ENCODE data around the gene RBMS3.

Gene RBMS3

DNA sequence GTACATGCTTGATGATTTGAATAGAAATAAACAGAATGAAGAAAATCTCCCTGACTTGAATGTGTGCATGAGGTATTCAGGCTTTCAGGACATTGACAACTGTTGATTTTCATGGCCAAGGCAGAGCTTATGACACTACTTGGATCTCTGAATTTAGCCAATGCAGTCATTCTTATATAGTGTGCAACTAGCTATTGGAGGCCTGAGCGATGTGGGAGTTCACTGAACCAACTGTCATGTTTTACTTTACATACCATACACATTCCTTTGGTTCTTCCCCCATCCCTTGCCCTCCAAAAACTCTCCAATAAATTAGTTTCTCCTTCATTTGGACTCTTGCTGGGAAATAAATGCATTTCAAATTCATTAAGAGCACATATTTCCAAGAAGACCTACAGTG is 460.4 kb downstream of the RBMS3 start:
- no peak for DNase-seq (ENCODE audit: low spot score)

DNA sequence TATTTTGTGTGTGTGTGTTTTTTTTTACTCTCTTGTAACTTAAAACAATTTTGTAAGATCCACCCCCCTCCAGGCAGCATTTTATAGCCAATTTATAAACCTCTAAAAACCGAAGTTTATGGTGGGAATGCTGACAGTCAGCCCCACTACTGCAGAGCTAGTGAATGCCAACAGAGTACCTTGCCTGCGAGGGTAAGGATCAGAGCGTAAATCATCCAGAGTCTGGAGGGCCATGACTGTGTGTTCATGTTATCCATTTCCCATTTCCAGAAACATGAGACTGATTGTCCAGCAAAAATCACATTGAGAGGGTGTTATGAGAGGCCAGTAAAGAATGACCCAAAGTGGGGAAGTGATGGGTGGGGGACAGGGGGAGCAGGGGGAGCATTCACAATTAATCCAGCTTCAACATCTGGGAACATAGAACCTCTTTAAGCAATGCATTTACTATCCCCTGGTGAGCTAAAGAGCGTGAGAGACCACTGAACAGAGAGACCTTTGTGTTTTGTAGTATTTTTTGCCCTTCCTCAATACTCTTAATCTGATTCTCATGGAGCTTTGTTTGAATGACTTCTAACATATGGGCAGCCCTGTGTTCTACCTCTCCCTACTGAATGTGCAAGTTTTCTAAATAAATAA is 464.5 kb downstream of the RBMS3 start:
- DNase-seq (ENCODE audit: low spot score), result no peak

DNA sequence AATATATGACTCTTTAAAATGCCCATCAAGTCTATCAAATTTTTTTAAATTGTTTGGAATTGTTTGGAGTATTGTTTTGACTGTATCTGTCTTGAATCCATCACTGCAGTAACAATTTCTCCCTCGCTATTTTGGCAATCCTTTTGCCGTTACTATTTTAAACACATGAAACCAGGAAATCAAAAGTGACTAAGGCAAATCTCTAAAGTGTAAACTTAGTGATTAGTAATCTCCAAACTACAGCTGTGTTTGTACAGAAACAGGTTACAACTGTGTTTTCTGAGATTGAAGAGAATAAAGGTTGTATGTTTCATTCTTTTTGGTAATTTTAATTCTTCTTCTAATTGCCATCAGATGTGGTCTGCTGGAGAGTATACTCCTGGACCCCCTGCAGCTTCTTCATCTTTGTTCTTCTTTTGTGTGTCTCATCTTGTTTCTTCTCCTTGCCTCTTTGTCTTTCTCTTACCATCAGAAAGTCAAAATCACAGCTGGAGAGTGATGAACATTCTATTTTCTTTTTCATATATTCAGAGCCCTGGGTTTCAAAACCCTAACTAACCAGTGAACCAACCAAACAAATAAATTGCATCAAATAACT is 465.4 kb downstream of the RBMS3 start:
- no peak for DNase-seq (ENCODE audit: low spot score)

DNA sequence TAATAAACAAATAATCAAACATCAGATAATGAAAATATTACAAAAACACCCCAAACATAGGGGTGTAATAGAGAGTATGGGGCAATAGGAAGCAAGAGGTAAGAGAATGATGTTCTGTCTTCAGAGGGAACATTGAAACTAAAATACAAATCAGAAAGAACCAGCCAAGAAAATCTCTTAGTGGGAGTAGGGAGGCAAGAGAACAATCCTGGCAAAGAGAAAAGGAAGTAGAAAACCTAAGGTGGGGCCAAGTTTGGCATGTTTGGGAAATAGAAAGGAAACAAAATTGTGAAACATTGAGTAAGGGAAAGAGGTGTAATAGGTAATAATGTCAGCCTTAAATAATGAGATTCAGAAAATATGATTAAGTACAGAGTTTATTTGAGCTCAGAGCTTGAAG is 467.1 kb downstream of the RBMS3 start:
- no peak for DNase-seq (ENCODE audit: low spot score)

DNA sequence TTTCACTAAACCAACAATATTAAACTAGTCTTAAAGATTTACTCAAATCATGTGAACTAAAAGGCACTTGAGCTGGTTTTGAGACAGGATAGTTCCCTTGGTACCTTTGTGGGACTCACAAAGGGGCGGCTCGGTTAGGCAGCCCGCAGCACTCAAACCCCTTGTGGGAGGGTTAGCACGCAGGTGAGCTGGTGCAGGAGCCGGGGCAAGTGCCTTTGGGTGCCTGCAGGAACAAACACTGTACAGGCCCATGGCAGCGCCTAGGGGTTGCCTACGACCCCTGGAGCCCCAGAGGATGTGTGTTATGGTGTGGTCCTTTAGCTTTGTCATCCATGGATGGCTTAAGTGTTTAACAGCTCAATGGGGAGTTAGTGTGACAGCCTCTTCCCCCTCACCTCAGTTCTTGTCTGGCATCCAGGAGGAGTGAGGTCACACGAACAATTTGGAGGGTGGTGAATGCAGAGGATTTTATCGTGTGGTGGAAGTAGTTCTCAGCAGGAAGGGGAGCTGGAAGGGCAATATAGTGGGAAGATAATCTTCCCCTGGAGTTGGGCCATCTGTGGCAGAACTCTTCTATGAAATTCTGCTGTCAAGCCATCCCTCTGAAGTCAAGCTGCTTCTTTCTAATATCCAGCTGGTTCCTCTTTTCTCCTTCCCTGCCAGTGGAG is 470.9 kb downstream of the RBMS3 start:
- DNase-seq (ENCODE audit: low spot score), result no peak

DNA sequence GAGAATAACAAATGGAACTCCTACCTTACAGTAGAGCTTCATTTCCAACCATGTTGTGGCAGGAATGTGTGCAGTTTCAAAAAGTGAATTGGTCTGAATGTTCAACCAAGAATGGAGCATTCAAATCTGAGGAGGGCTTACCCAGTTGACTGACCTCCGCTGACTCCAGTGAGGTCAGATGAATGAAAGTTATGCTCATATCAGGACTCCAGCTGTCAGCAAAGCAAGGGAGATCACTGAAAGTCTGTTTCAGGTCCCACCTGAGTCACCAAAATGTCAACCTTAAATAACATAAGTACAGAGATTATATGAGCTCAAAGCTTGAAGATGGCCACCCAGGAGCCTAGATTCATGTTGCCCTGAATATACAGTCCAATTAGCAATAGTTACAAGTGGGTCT is 473.5 kb downstream of the RBMS3 start:
- DNase-seq (ENCODE audit: low spot score), result no peak

DNA sequence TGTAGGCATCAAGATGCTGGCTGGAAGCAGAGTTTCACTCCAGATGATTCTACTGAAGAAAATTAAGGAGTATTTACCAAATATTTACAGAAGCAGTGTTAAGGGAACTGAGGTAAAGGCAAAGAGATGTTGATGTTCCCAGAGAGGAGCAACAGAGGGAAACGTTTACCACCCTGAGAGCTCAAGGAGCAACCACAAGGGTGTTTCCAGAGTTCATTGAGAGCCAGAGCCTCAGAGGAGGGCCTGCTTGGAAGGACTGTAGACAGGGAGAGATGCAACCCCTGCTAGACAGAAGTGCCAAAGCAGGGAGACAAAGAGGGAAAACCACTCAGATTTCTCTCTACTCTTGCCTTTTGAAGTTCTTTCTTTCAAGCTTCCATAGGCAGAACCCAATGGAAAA is 474.5 kb downstream of the RBMS3 start:
- DNase-seq (ENCODE audit: low spot score), result no peak

DNA sequence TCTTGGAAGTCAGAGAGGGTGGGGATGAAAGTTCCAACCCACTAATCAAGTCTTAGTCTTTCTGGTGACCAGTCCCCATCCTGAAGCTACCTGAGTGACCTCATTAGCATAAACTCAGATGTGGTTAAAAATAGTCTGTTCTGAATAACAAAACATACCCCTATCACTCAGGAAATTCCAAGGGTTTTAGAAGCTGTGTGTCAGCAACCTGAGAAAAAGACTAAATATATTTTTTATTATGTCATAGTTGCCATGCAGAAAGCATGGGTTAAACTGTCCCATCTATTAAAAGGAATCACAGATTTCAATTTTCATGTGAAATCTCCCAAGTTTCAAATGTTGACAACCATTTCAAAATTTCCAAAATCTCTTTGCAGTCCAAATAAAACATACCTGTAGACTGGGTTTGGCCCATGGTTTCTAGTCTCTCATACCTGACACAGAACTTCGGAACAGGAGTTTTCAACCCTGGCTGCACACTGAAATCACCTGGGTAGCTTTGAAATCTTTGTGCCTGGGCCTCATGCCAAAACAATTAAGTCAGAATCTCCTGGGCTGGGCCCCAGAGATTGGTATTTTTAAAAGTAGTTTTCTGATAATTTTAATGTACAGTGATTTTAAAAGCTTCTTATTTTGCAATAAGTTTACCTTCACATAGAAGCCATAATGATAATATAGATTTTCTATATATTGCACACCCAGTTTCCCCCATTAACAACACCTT is 476.3 kb downstream of the RBMS3 start:
- DNase-seq (ENCODE audit: low spot score), result no peak

DNA sequence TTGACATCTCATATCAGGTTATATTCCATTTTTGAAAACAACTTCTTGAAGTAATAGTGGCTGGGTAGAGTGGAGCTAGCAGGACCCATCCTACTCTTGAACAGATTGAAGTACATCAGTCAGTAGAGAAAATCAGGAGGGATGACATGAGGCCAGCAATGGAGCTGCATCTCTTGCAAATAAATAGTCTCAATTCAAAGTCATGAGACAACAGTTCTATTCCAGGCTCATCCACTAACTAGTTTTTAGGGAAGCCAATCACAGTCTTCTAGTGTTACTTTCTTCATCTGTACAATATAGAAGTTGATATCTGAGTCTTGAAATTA is 477.2 kb downstream of the RBMS3 start:
- DNase-seq (ENCODE audit: low spot score), result no peak

DNA sequence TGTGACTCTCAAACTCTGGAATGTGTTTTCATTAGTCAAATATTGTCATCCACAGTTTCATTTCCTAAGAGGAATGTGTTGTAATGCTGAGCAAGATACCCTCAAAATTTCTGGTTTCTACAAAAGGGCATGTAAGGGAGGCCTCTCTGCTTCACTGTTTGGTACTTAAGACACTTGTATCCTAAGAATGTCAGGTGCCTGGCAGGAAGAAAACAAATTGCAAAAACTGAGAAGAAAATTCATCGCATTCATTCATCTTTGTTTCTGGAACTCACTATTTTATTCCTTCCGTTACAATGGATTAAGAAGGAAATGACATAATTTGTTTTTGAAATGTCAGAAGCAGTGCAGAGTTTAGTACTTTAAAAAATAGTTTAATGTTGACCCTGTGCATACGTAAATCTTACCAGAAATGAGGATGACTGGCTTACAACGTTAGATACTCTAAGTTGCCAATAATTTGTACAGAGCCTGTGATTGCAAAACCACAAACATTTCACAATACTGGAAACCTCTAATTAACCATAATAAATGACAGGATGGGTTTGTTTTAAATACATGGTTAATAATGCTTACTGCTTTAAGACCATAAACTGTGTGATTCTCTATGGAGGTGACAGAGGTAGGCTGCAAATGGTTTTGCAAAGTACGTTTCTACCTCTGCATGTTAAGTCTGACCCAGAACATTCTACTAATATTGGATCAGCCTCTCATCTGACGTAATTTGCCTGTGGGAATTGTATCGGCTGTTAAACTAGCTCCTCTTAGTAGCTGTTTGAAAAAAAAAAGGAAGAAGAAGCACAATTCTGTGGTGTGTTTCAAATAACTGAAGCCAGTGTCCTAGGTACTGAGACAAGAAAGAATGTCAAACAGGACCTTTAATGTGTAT is 477.8 kb downstream of the RBMS3 start:
- DNase-seq (ENCODE audit: low spot score), result no peak

DNA sequence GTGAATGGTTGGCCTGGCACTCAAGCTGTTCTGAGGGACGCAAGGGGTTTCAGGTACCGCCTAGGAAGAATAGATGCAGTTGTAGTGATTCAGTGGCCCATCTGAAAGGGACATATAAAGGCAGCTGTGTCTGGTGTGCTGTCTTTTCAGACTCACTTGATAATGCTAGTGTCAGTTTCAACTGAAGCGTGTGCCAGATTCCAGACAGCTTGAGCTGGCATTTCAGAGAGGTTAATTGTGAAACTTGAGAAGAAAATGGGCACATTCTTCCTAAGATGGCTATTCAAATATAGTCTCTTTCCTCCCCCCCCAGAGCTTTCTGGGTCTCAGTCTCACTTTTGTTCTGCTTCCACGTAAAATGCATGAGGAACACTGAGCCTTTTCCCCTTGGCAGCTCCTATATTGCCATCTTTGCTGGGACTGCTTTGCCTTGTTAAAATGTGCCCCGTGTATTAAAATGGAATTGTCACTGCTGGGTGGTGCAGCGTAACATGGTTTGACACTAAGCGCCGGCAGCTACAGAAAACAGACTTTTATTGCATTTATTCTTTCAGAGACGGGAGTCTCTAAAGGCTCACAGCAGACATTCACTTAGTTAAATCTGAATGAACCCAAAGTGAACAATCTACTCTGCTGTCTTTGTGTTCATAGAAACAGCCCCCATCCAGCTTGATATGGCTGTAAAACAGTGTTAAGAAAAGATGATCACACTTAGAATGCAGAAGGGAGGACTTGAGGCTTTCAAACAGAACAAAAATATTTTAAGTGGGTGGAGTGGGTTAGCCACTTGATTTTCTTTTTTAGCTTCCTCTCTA is 478.7 kb downstream of the RBMS3 start:
- DNase-seq (ENCODE audit: low spot score), result no peak

DNA sequence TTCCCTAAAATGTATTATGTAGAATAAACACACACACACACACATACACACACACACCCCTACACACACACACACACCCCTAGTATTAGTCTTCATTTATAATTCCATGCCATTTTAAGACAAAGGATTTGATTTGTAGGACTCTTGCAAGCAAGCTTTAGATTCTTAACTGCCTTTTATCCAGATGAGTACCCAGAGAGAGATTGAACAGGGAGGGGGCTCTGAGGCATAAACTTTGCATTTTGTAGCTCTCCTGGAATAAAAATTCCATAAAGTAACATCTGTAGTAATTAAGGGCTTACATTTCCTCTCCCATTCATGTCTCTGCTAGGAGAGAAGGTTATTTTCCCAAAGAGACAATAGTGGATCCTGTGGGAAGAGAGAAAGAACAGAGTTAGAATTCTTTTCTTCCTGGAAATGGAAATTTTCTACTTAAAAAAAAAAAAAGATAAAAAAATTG is 479.4 kb downstream of the RBMS3 start:
- DNase-seq (ENCODE audit: low spot score), result no peak

DNA sequence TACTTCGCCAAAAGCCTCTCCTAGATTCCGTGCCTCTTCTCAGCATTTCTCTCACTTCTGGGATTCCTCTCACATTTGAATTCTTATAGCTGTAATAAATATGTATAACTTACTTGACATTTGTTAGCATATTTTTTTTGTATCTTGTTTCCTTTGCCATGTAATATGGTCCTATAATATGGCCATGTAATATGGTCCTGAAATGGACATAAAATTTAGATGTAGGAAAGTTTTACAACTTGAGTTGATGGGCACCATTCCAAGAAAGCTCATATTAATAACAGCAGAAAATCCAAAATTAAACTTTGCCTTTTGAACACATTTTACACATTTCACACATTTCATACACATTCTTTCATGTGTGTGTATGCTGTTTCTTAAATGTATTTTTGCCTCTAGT is 480.6 kb downstream of the RBMS3 start:
- no peak for DNase-seq (ENCODE audit: low spot score)

DNA sequence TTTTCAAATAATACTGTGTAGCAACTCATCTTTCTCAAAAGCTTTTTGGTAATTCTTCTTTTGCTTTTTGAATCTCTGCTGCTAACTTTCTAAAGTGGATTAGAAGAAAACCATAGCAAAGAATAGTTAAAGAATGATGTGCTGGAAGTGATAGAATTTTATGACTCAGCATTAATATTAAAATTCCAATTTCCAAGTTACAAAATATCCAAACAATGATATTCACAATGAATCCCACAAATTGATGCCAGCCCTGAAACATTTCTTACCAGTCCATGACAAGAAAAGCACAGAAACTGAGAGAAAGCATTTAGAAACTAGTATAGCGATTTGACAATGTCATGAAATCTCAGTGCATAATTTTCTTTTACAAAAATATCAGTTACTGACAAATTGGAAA is 482.2 kb downstream of the RBMS3 start:
- no peak for DNase-seq (ENCODE audit: low spot score)

DNA sequence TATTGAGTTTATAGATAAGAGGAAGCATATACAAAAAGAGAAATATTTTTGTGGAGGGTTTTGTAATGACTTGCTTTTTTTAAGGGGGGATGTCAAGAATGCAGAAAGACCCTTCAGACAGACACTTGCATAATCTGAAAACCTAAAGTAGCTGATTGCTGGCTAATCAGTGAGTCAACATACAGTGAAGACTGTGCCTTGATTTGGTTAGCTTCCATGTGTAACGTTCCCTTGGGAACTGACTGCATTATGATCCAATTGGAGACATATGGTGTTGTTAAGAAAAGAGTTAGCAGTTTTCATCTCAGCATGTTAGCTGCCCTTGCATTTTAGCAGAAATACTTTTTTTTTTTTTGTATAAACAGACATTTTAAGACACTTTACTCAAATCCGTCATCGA is 483.2 kb downstream of the RBMS3 start:
- DNase-seq (ENCODE audit: low spot score), result no peak

DNA sequence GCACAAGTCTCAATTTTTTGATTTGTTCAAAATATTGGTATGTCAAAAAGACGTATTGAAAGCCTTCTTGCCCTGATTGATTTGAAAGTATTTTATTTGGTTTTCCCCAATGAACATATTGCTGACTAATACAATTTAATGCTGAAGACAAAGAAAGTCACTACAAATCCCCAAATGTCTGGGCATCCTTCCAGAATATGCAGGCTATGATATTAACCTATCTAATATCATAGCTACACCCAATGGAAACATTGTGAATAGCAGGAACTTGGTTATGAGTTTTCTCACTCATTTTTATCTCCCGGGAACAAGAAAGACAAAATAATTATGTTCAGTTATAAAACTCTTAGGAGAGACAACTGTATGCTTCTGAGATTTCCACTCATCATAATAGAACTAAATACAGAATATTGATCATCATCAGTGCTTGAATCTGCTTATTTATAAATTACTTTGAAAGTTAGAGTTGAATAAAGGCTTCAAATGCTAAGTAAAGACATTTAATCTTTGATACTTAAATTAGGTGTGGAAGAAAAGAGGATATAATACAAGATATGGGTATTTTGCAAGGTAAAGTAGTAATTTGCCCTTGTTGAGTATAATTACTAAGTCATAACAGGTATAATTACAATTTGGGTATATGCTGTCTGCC is 483.9 kb downstream of the RBMS3 start:
- DNase-seq (ENCODE audit: low spot score), result peak; percentile 21

DNA sequence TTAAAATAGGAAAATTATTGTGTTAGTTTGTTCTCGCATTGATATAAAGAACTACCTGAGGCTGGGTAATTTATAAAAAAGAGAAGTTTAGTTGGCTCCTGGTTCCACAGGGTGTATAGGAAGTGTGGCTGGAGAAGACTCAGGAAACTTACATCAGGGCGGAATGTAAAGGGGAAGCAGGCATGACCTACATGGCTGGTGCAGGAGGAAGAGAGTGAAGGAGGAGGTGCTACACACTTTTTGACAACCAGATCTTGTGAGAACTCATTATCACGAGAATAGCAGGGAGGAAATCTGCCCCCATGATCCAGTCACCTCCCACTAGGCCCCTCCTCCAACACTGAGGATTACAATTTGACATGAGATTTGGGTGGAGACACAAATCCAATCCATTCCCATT is 490.7 kb downstream of the RBMS3 start:
- no peak for DNase-seq (ENCODE audit: low spot score)

DNA sequence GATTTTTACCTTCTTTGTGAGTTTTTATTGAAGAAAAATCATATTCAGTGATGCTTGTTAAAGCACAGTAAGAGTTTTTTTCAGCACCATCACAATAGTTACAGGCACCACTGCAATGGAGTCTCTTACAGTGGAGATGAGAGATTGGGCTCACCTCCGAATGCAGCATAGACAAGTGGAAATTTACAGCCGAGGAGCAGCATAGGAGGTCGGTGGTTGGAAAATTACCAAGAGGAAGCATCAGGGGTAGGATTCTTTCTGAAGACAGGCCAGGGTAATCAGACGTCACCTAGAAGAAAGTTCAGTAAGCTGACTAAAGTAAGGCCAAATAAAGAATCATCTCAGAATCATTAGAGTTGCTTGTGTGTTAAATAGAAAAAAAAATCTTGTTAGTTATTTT is 491.6 kb downstream of the RBMS3 start:
- no peak for DNase-seq (ENCODE audit: low spot score)

DNA sequence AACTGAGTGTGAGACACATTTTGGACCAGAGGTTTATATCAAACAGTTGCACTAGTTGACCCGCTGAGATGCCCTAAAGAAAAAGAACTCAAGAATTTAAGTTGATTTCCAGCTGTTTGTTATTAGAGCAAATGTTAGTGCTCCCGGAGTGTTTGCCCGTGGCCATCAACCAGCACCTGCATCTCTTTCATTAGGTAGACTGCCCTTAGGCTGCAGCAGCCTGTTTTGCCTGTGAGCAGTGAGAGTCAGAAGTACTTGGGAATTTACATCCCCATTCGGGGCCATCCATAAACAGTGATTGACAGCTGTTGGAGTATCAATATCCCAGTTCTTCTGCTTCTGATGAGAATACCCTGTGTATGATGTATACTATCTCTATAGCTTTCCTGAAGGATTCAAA is 492.6 kb downstream of the RBMS3 start:
- no peak for DNase-seq (ENCODE audit: low spot score)

DNA sequence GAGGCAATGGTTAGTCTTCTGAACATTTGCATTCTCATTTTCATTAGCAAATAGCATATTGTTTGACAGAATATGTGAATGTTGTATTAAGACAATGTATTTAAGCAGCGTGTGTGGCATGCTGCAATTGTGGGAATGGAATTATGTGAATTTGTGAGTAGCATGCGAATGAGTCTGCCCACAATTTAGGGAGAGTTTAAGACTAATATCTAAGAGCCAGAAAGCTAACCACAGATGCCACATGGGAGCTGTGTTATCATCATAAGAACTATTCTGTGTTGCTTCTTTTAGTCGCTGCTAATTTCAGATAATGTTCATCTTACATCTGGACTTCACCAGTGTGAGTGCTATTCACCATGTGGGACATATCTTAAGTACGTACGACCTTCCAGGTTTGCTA is 494.5 kb downstream of the RBMS3 start:
- DNase-seq (ENCODE audit: low spot score), result no peak

DNA sequence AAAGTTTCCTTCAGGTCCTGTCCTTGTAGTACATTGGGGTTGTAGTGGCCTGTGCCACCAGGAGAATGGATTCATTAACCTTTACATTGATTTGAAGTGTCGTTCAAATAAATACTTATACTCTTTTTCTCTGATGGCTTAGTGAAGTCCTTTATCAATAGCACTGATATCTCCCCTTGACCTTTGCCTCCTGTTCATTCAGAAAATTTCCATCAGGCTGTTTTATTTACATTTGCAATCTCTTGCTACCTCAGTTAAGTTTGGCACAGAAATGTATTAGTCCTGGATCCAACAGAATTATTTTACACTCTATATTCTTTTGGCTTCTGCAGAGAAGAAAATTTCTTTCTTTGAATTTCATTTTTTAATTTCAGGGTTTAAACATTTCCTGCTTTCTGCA is 497.0 kb downstream of the RBMS3 start:
- DNase-seq (ENCODE audit: low spot score), result no peak

All from RKO (cell line).